Fibroblast of lung (primary cell): ENCODE measurements around the gene UBE2N.

Experiments
- CTCF ChIP-seq, 2 donors: IDR thresholded peaks in 1 of 2; conservative IDR thresholded peaks in 1 of 2; 1 replicate in 1 of 2; 2 replicates in 1 of 2; pipeline ENCODE4 v1.5.1; 2011 to 2012; ENCODE audit warnings: low read length in 2 of 2, control low read depth in 1 of 2, inconsistent platforms in 1 of 2, low read depth in 1 of 2, mild to moderate bottlenecking in 1 of 2
- EZH2 ChIP-seq: IDR thresholded peaks from 2 replicates; pipeline ENCODE4 v1.5.1; 2012; ENCODE audit warnings: low read length, control low read depth, mild to moderate bottlenecking; ENCODE audit errors: missing control alignments

GRCh38 chr12:93442411-93443340, 929 bp upstream of the UBE2N start:
- TF ChIP-seq CTCF (conservative IDR thresholded peaks at IDR 0.05 in 1 of 2, IDR thresholded peaks at IDR 0.05 in 1 of 2; ENCODE audit: low read depth in 1 of 2, low read length in 2 of 2) (no peak), EZH2 (no peak)
